Thoracic aorta (tissue), 2 donors: ENCODE data around the gene PFKP. TPM values are rescaled to one million over a fixed set of nuclear protein-coding genes. Genes with fewer than 3 reads are reported as not detected.

Experiments used
- ATAC-seq: fragments of 150-250 bp; one replicate; pipeline ENCODE4 v1.8.0; 2017; ENCODE audit warnings: low read depth; ENCODE audit not compliant: insufficient number of reproducible peaks, low FRiP score
- DNase-seq: peaks from one replicate; pipeline ENCODE4 v3.0.0-alpha.2; 2020; ENCODE audit warnings: low spot score
- H3K27ac ChIP-seq, 2 donors: fragments of 200-600 bp; sonication (generic); 1 replicate in 1 of 2; 2 replicates in 1 of 2; pipeline ENCODE4 v1.5.1; 2016; ENCODE audit warnings: mild to moderate bottlenecking in 2 of 2, moderate library complexity in 2 of 2
- H3K27me3 ChIP-seq: fragments of 200-600 bp; sonication (generic); replicated peaks from 2 replicates; pipeline ENCODE4 v1.6.0; 2016; ENCODE audit warnings: mild to moderate bottlenecking; ENCODE audit not compliant: insufficient read depth
- H3K36me3 ChIP-seq: fragments of 200-600 bp; sonication (generic); one replicate; pipeline ENCODE4 v1.5.1; 2016
- H3K4me1 ChIP-seq, 2 donors: fragments of 200-600 bp; sonication (generic); 1 replicate in 1 of 2; 2 replicates in 1 of 2; pipeline versions ENCODE4 v1.5.1 to v1.6.0; 2016; ENCODE audit warnings: low read depth in 2 of 2, mild to moderate bottlenecking in 1 of 2; ENCODE audit not compliant: control insufficient read depth in 1 of 2
- H3K4me3 ChIP-seq: fragments of 200-600 bp; sonication (generic); 2 replicates; pipeline ENCODE4 v1.5.1; 2016; ENCODE audit warnings: mild to moderate bottlenecking
- H3K9me3 ChIP-seq: fragments of 200-600 bp; sonication (generic); 2 replicates; pipeline ENCODE4 v1.5.1; 2016
- total RNA-seq, 2 donors: library from RNA; depleted of rRNA; stranded (reverse); fragments of >200 nt; gene quantifications; one replicate each; pipeline versions ENCODE4 v1.1.0 to v1.2.3, GENCODE V29; 2016
- TF ChIP-seq, protein P1 (sequence below): fragments of 200-600 bp; sonication (generic); IDR thresholded peaks from one replicate; pipeline ENCODE4 v1.5.1; 2019; ENCODE audit warnings: antibody characterized with exemption

Gene PFKP
- total RNA-seq, 2 donors from 2014 or later: 91.4 to 153 TPM

DNA sequence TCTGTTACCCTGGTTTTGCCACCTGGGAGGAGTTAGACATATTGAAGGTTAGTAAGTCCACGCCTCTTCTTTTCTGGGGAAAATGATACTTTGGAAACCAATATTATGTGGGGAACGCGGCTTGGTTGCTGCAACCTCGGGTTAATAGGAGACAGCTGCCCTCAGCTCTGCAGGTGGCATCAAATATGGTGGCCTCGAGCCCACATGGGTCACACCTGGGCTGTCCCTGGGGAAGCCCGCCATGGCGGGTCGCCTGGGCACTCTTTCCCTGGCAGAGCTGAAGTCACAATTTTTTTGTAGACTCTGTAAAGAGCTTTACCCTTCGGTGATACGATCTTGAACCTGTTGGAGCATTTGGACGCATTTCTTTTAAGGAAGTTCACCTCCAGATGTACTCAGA, 2.5 kb downstream of the PFKP start:
- Histone ChIP-seq H3K36me3 (no peaks in the 10 kb centered on the region), H3K4me3 (peak overlapping the region; percentile 99), H3K27ac (no peak overlapping the region), H3K9me3 (no peaks in the 10 kb centered on the region), H3K4me1 (peaks cover 13 to 28% of the 10 kb centered on the region in 2 donors), H3K27me3 (no peaks in the 10 kb centered on the region)
- DNase-seq: no peak
- no peak for ATAC-seq
- TF ChIP-seq, protein P1, sequence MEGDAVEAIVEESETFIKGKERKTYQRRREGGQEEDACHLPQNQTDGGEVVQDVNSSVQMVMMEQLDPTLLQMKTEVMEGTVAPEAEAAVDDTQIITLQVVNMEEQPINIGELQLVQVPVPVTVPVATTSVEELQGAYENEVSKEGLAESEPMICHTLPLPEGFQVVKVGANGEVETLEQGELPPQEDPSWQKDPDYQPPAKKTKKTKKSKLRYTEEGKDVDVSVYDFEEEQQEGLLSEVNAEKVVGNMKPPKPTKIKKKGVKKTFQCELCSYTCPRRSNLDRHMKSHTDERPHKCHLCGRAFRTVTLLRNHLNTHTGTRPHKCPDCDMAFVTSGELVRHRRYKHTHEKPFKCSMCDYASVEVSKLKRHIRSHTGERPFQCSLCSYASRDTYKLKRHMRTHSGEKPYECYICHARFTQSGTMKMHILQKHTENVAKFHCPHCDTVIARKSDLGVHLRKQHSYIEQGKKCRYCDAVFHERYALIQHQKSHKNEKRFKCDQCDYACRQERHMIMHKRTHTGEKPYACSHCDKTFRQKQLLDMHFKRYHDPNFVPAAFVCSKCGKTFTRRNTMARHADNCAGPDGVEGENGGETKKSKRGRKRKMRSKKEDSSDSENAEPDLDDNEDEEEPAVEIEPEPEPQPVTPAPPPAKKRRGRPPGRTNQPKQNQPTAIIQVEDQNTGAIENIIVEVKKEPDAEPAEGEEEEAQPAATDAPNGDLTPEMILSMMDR: no peak

- Histone ChIP-seq H3K9me3 (no peaks in the 10 kb centered on the region), H3K36me3 (no peaks in the 10 kb centered on the region), H3K27ac (no peak overlapping the region), H3K4me1 (peaks cover 11 to 22% of the 10 kb centered on the region in 2 donors), H3K27me3 (no peaks in the 10 kb centered on the region), H3K4me3 (no peak overlapping the region)
- TF ChIP-seq, protein P1: no peak
- no peak for ATAC-seq
- DNase-seq: no peak
Observed at GRCh38 chr10:3071405-3072198, 4.3 kb downstream of the PFKP start.

- no peaks in the 10 kb centered on the region for H3K36me3 ChIP-seq
- H3K4me1 ChIP-seq: peaks cover 7 to 19% of the 10 kb centered on the region in 2 donors
- TF ChIP-seq, protein P1: no peak
- no peak overlapping the region for H3K4me3 ChIP-seq
- H3K27ac ChIP-seq: no peak overlapping the region
- no peak for DNase-seq
- H3K9me3 ChIP-seq: no peaks in the 10 kb centered on the region
- no peak for ATAC-seq
- no peaks in the 10 kb centered on the region for H3K27me3 ChIP-seq
Observed at GRCh38 chr10:3072641-3073360, 5.5 kb downstream of the PFKP start.

GRCh38 chr10:3074145-3074665, 6.9 kb downstream of the PFKP start:
- H3K36me3 ChIP-seq: no peaks in the 10 kb centered on the region
- H3K4me1 ChIP-seq: peaks cover 6 to 17% of the 10 kb centered on the region in 2 donors
- no peak overlapping the region for H3K4me3 ChIP-seq
- H3K27ac ChIP-seq: no peak overlapping the region
- no peaks in the 10 kb centered on the region for H3K27me3 ChIP-seq
- DNase-seq (no peak), ATAC-seq (no peak)
- no peaks in the 10 kb centered on the region for H3K9me3 ChIP-seq
- TF ChIP-seq, protein P1: no peak

DNA sequence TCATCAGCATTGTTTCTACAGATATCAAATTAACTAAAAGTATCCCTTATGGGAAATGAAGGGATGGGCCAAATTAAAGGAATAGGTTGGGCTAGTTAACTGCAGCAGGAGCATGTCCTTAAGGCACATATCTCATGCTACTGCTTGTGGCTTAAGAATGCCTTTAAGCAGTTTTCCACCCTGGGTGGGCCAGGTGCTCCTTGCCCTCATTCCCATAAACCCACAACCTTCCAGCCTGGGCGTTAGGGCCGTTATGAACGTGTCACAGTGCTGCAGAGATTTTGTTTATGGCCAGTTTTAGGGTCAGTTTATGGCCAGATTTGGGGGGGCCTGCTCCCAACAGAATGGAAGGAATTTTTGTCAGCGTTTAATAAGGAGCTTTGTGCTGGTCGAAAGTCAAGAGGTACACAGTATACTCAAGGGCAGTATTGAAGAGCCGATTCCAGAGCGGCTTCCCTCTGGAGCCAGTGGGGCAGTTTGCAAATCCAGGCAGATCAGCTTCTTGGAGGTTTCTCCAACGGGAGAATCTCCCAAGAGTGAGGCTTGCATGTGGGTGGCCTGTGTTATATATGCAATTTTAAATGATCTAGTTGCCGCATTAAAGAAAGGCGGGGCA, 7.7 kb downstream of the PFKP start:
- ATAC-seq (no peak), DNase-seq (no peak)
- TF ChIP-seq, protein P1: no peak
- no peaks in the 10 kb centered on the region for H3K36me3 ChIP-seq
- no peaks in the 10 kb centered on the region for H3K27me3 ChIP-seq
- H3K27ac ChIP-seq: no peak overlapping the region
- peaks cover 4 to 12% of the 10 kb centered on the region in 2 donors for H3K4me1 ChIP-seq
- H3K4me3 ChIP-seq: no peak overlapping the region
- no peaks in the 10 kb centered on the region for H3K9me3 ChIP-seq
